GM18951 (cell line): Measurements from ENCODE around the gene ZNF592.
"Not testable (repeated sequence)": the region's sequence is repeated elsewhere in the genome, so short reads cannot be mapped to it uniquely, and the experiment has no call there.

Experiments used
- POLR2A ChIP-seq: IDR thresholded peaks from 4 replicates; pipeline ENCODE4 v1.6.1; 2011; ENCODE audit warnings: mild to moderate bottlenecking; ENCODE audit not compliant: insufficient read length, insufficient read depth; ENCODE audit errors: extremely low read depth
- in situ Hi-C: fragments of 300-500 bp; cut with MboI; formaldehyde crosslinking; loops from one replicate; pipeline ENCODE4 v1.12.0; 2022; ENCODE audit warnings: low sequenced_read_pairs, mixed read lengths, inconsistent platforms; ENCODE audit not compliant: unreplicated experiment

The ZNF592 gene

GRCh38 chr15:84731774-84732173, 16.6 kb upstream of the ZNF592 start:
- TF ChIP-seq POLR2A: no peak
- in situ Hi-C loops: no loop called here

DNA sequence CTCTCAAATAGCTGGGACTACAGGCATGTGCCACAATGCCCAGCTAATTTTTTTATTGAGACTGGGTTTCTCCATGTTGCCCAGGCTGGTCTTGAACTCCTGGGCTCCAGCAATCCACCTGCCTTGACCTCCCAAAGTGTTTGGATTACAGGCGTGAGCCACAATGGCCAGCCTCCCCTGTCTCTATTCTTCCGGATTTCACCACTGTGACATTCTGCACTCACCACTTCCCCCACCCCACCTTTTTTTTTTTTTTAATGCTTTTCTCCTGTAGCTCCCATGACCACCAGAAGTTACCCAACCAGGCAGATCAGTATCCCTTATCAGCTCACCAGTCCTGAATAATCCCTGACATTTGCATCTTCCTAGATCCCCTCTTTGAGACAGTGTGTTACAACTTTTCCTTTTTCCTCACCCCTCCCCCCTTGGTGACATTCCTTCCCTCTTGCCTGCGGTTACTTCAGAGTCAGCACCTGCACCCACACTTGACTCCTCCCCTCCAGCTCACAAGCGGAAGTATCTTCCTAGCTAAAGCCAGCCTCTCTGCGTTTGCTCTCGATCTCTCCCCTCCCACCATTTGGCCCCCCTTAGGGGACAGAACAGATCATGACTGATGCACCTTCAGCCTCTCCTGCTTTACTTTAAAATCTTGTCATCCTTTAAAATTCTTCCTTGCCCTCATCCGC, 13.5 kb upstream of the ZNF592 start:
- in situ Hi-C loops: no loop called here
- TF ChIP-seq POLR2A: peak; percentile 38

DNA sequence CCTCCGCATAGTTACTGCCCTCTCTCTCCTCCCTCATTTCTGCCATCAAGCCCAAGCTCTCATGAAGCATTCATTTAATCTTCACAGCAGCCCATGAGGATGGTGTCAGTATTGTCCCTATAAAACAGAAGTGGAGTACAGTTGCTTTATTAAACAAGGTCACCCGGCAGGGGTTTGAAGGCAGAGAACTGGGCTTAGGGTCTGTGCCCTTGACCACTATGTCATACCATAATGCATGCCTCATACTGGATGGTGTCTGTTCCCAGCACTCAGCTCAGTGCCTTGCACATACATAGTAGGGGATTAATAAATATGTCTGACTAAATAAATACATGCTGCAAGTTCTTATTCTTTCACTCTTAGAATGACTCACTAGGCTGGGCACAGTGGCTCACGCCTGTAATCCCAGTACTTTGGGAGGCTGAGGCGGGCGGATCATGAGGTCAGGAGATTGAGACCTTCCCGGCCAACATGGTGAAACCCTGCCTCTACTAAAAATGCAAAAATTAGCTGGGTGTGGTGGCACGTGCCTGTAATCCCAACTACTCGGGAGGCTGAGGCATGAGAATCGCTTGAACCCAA, 12.8 kb upstream of the ZNF592 start:
- in situ Hi-C loops: not testable (repeated sequence)

DNA sequence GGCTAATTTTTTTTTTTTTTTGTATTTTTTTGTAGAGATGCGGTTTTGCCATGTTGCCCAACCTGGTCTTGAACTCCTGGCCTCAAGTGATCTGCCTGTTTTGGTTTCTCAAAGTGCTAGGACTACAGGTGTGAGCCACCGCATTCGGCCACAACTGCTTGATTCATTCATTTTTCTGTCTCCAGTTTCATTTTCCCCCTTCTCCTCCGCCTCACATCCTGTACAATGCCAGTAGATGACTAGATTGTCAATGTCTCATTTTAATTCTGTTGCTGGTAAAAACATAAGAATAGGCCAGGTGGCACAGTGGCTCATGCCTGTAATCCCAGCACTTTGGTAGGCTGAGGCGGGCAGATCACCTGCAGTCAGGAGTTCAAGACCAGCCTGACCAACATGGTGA, 12.0 kb upstream of the ZNF592 start:
- no peak for TF ChIP-seq POLR2A
- in situ Hi-C loops: no loop called here

DNA sequence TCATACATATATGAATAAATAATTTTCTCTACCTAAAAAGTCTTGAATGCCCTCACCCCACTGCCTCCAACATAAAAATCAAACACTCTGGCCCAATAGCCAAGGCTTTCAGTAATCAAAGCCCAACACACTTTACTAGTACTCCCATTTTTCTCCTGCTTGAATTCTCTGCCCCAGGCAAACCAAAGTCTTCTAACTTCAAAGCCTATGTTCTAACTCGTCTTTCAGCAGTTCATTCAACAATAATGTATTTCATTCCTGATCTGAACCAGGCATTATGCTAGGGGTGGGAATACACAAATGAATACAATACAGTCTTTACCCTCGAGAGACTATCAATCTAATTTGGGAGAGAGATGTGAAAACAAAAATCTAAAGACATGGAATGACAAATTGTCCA, 11.4 kb upstream of the ZNF592 start:
- in situ Hi-C loops: no loop called here
- no peak for TF ChIP-seq POLR2A

DNA sequence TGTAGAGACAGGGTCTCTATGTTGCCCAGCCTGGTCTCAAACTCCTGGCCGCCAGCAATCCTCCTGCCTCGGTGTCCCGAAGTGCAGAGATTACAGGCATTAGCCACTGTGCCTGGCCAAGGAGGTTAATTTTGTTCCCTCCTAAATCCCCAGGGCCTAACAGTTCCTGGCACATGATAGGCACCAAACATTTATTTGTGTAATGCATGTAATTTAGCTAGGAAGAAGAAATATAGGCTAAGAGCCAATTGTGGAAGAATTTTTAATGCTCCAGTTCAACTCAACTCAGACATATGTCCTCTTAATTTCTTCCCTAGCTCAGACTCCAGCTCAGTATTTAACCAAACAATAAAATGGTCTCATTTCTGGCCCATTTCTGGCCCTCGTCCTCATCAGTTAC, 7.7 kb upstream of the ZNF592 start:
- in situ Hi-C loops: no loop called here
- TF ChIP-seq POLR2A: no peak

- in situ Hi-C loops: no loop called here
- no peak for TF ChIP-seq POLR2A
These were observed 7.3 kb upstream of the ZNF592 start for GRCh38 chr15:84741121-84741520.

DNA sequence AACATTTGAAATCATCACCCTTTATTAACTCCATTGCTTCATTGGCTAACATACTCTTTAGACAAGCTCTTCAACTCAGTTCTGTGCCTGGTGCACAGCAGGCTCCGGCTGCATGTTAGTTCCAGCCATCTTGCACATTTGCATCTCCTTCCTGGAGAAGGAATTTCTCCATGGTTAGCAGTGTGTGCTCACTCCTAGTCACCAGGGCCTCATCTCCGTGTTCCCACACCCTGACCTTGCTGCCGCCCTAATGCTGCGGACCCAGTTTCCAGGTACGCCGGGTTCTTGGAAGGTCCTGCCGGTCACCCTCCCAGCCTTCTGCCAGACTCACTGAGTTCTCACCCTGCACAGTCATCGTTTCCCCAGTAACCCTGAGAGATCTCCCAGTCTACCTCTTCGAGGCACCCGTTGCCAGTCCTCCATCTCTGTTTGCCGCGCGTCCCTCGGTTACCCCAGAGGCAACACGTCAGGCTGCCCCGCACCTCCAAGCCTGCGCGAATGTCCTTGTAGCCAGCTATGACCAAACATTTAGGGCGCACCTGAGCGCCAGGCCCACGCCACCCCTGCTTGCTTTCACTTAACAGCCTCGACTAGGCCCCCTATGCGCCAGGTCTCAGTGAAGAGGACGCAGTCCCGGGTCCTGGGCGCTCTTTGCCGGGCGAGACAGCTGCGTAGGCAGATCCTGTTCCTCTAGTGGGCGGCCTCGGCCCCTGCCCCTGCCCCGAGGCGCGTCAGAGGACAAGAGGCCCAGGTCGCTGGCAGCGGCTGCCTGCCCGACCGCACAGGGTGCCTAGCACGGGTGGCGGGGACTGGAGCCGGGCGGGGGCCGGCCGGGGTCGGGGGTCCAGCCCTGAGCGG, 747 bp upstream of the ZNF592 start:
- in situ Hi-C loops: no loop called here
- TF ChIP-seq POLR2A: peak; percentile 19

DNA sequence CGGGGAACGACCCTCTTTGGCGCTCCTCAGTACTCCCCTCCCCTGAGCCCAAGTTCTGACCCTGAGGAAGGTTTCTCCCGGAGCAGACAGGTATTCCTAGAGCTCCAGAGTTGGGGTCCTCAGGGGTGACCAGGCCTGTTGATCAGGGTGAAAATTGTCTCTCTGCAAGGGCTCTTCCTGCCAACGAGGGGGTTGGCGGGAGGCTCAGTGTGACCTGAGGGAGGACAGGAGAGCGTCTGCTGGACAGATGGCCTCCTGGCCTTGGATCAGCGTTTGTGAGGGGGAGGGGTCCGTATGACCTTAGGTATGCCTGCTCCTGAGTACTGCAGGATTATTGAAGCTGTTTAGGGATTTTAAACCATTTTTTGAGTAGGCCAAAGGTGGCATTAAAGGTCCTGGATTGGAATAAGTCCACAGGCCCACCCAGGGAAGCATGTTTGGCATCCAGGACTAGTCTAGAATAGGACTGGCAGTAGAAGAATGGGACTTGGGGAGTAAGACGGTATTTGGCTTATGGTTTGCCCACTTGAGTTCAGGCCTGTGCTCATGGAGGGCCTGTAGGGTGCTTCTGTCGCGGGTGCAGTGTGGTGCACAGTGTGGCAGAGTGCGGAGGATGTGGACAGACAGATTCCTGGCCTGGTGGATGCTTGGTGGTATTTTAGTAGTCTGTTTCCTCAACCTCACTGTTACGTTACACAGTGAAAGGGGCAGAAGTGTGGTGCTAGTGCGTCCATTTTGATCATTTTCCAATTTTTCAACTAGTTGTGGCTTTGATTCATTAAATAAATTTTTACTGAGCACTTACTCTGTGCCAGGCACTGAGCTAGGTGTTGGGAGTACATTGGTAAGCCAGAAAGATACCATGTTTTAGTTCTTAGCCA, 959 bp downstream of the ZNF592 start:
- in situ Hi-C loops: no loop called here
- TF ChIP-seq POLR2A: no peak

DNA sequence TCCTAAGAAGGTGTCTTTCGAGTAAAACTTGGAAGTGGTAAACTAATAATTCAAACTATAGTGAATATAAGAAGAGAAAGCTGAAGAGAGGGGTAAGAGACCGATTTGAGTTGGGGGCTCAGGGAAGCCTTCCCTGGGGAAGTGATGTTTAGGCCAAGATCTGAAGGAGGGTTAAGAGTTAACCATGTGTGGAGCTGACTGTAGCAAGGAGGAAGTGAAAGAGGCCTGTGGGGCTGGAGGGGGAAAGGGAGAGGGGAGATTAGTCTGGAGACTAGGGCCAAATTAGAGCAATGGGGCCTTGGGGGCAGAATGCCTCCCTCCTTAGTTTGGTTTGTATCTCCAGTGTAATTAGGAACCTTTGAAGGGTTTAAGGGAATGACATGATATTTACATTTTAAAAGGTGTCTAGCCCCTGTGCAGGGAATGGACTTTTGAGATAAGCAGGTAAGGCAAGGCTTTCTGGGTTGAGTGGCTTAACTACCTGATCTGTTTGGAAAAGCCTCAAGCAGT, 2.2 kb downstream of the ZNF592 start:
- in situ Hi-C loops: no loop called here
- no peak for TF ChIP-seq POLR2A

DNA sequence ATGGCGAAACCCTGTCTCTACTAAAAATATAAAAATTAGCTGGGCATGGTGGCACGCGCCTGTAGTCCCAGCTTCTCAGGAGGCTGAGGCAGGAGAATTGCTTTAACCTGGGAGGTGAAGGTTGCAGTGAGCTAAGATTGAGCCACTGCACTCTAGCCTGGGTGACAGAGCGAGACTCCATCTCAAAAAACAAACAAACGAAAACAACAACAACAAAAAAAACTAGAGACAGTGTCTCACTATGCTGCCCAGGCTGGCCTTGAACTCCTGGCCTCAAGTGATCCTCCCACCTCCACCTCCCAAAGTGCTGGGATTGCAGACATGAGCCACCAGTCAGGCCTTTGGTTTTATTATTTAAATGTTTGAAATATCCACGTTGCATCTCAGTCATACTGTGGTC, 3.3 kb downstream of the ZNF592 start:
- in situ Hi-C loops: not testable (repeated sequence)

DNA sequence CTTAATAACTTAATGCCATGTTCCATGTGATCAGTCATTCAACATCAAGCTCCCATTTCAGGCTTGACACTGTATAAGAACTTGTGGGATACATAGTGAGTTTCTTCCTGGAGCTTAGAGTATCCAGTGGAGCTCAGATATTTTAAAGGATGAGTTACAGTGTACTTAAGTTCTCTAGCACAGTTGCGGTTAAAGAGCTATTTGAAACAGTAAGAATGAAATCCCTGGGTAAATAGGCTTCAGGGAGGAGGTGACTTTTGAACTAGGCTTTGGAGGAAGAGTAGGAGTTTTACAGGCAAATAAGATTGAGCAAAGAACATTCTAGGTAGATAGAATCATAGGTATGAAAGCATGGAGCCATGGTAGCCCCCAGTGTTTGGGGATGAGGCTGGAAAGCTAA, 3.8 kb downstream of the ZNF592 start:
- in situ Hi-C loops: no loop called here
- no peak for TF ChIP-seq POLR2A

- no peak for TF ChIP-seq POLR2A
- in situ Hi-C loops: no loop called here
These were observed 4.3 kb downstream of the ZNF592 start for GRCh38 chr15:84752700-84753099.

DNA sequence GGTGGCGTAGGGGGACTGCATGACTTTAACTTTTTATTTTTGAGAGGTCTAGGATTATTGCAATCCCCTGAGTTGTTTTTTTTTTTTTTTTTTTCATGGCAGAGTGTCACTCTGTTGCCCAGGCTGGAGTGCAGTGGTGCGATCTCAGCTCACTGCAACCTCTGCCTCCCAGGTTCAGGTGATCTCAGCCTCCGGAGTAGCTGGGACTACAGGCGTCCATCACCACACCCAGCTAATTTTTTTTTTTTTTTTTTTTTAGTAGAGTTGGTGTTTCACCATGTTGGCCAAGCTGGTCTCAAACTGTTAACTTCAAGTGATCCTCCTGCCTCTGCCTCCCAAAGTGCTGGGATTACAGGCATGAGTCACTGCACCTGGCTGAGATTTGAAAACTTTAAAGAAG, 6.5 kb downstream of the ZNF592 start:
- in situ Hi-C loops: not testable (repeated sequence)
